H9 (cell line): ENCODE measurements around the gene METTL17. TPM values are rescaled to one million over a fixed set of nuclear protein-coding genes. Genes with fewer than 3 reads are reported as not detected.

Experiments used
- DNase-seq: peaks from one replicate; pipeline ENCODE4 v3.0.0-alpha.2; 2017
- H2AFZ ChIP-seq: one replicate; pipeline ENCODE4 v1.6.1; 2013; ENCODE audit warnings: mild to moderate bottlenecking, low read length, control low read depth, moderate library complexity
- H2AK5ac ChIP-seq: 2 replicates; pipeline ENCODE4 v1.6.1; 2013; ENCODE audit warnings: low read length, control low read depth, mixed read lengths; ENCODE audit not compliant: insufficient read length
- H2BK120ac ChIP-seq: one replicate; pipeline ENCODE4 v1.6.1; 2013; ENCODE audit warnings: low read depth, mild to moderate bottlenecking, low read length, control low read depth, inconsistent platforms; ENCODE audit not compliant: poor library complexity, severe bottlenecking
- H2BK12ac ChIP-seq: 2 replicates; pipeline ENCODE4 v1.6.1; 2013; ENCODE audit warnings: low read length, control low read depth, mixed read lengths, low read depth; ENCODE audit not compliant: insufficient read length
- H2BK15ac ChIP-seq: 2 replicates; pipeline ENCODE4 v1.6.1; 2013; ENCODE audit warnings: low read depth, low read length, control low read depth
- H2BK20ac ChIP-seq: one replicate; pipeline ENCODE4 v1.6.1; 2013; ENCODE audit warnings: low read depth, mild to moderate bottlenecking, low read length, control low read depth, inconsistent platforms; ENCODE audit not compliant: poor library complexity, severe bottlenecking
- H2BK5ac ChIP-seq: 2 replicates; pipeline ENCODE4 v1.6.1; 2013; ENCODE audit warnings: low read length, control low read depth, mixed read lengths; ENCODE audit not compliant: insufficient read length
- H3K14ac ChIP-seq: 2 replicates; pipeline ENCODE4 v1.6.1; 2013; ENCODE audit warnings: low read length, control low read depth; ENCODE audit not compliant: insufficient read depth
- H3K18ac ChIP-seq: 2 replicates; pipeline ENCODE4 v1.6.1; 2013; ENCODE audit warnings: low read depth, mild to moderate bottlenecking, mixed read lengths, low read length, control low read depth; ENCODE audit not compliant: insufficient read length
- H3K23ac ChIP-seq: 2 replicates; pipeline ENCODE4 v1.6.1; 2013; ENCODE audit warnings: low read length, control low read depth, mixed read lengths, low read depth; ENCODE audit not compliant: insufficient read length
- H3K23me2 ChIP-seq: 2 replicates; pipeline ENCODE4 v1.6.1; 2013; ENCODE audit warnings: low read depth, mild to moderate bottlenecking, mixed read lengths, low read length, control low read depth; ENCODE audit not compliant: insufficient read length, poor library complexity, severe bottlenecking
- H3K27ac ChIP-seq: 2 replicates; pipeline ENCODE4 v1.5.1; 2013; ENCODE audit warnings: low read length, control low read depth, mixed read lengths, low read depth; ENCODE audit not compliant: insufficient read length
- H3K27me3 ChIP-seq: 2 replicates; pipeline ENCODE4 v1.6.1; 2013; ENCODE audit warnings: low read length, control low read depth, inconsistent platforms; ENCODE audit not compliant: insufficient read depth
- H3K4ac ChIP-seq: 2 replicates; pipeline ENCODE4 v1.6.1; 2013; ENCODE audit warnings: low read depth, mild to moderate bottlenecking, control low read depth, inconsistent platforms, low read length, moderate library complexity
- H3K4me1 ChIP-seq: 2 replicates; pipeline ENCODE4 v1.6.1; 2013; ENCODE audit warnings: low read length, control low read depth, inconsistent platforms; ENCODE audit not compliant: insufficient read depth
- H3K4me2 ChIP-seq: 2 replicates; pipeline ENCODE4 v1.6.1; 2013; ENCODE audit warnings: low read length, control low read depth, mixed read lengths; ENCODE audit not compliant: insufficient read length, insufficient read depth
- H3K56ac ChIP-seq: 2 replicates; pipeline ENCODE4 v1.6.1; 2013; ENCODE audit warnings: low read depth, mild to moderate bottlenecking, mixed read lengths, low read length, control low read depth; ENCODE audit not compliant: insufficient read length
- H3K79me1 ChIP-seq: 2 replicates; pipeline ENCODE4 v1.6.1; 2013; ENCODE audit warnings: low read depth, mild to moderate bottlenecking, moderate library complexity, low read length, control low read depth, inconsistent platforms; ENCODE audit not compliant: insufficient read depth, poor library complexity, severe bottlenecking
- H3K79me2 ChIP-seq: 2 replicates; pipeline ENCODE4 v1.6.1; 2013; ENCODE audit warnings: low read length, control low read depth, inconsistent platforms; ENCODE audit not compliant: insufficient read depth
- H3K9ac ChIP-seq: 2 replicates; pipeline ENCODE4 v1.6.1; 2013; ENCODE audit warnings: low read length, control low read depth, mixed read lengths; ENCODE audit not compliant: insufficient read length; ENCODE audit errors: extremely low read depth
- H3K9me3 ChIP-seq: one replicate; pipeline ENCODE4 v1.6.1; 2013; ENCODE audit warnings: low read depth, low read length, inconsistent platforms; ENCODE audit not compliant: control insufficient read depth
- H3T11ph ChIP-seq: one replicate; pipeline ENCODE4 v1.6.1; 2013; ENCODE audit warnings: mild to moderate bottlenecking, low read length, control low read depth, inconsistent platforms
- H4K20me1 ChIP-seq: one replicate; pipeline ENCODE4 v1.6.1; 2013; ENCODE audit not compliant: control insufficient read depth, insufficient read length, insufficient read depth
- H4K5ac ChIP-seq: 2 replicates; pipeline ENCODE4 v1.6.1; 2013; ENCODE audit warnings: low read depth, mild to moderate bottlenecking, mixed read lengths, low read length, control low read depth; ENCODE audit not compliant: insufficient read length
- H4K8ac ChIP-seq: replicated peaks from 2 replicates; pipeline ENCODE4 v1.6.1; 2013; ENCODE audit warnings: low read length, control low read depth, mixed read lengths, low read depth; ENCODE audit not compliant: insufficient read length
- H4K91ac ChIP-seq: 2 replicates; pipeline ENCODE4 v1.6.1; 2013; ENCODE audit warnings: low read depth, mild to moderate bottlenecking, moderate library complexity, mixed read lengths, low read length, control low read depth; ENCODE audit not compliant: insufficient read length
- H3K27ac Mint-ChIP-seq, 3 experiments: 2 replicates in 2 of 3; 3 replicates in 1 of 3; pipeline ENCODE4 v1.8.0; 2020 to 2021; ENCODE audit warnings: mixed read lengths in 3 of 3, mild to moderate bottlenecking in 1 of 3, moderate library complexity in 1 of 3
- H3K27me3 Mint-ChIP-seq: 2 replicates; pipeline ENCODE4 v1.8.0; 2021; ENCODE audit warnings: low read depth, mild to moderate bottlenecking, moderate library complexity, mixed read lengths
- H3K36me3 Mint-ChIP-seq, 3 experiments: 2 replicates in 2 of 3; 3 replicates in 1 of 3; pipeline ENCODE4 v1.8.0; 2020 to 2021; ENCODE audit warnings: low read depth in 3 of 3, mixed read lengths in 3 of 3; ENCODE audit not compliant: insufficient read depth in 1 of 3
- H3K4me1 Mint-ChIP-seq, 2 experiments: 2 replicates each; pipeline ENCODE4 v1.8.0; 2020; ENCODE audit warnings: mixed read lengths in 2 of 2
- H3K4me3 Mint-ChIP-seq, 2 experiments: 2 replicates in 1 of 2; 3 replicates in 1 of 2; pipeline ENCODE4 v1.8.0; 2020 to 2021; ENCODE audit warnings: mild to moderate bottlenecking in 2 of 2, mixed read lengths in 2 of 2, moderate library complexity in 1 of 2
- H3K9me3 Mint-ChIP-seq, 2 experiments: 2 replicates in 1 of 2; 3 replicates in 1 of 2; pipeline ENCODE4 v1.8.0; 2020; ENCODE audit warnings: mild to moderate bottlenecking in 2 of 2, mixed read lengths in 2 of 2, moderate library complexity in 1 of 2
- CTCF ChIP-seq: fragments of 200-600 bp; sonication (generic); conservative IDR thresholded peaks from 3 replicates; pipeline ENCODE4 v1.8.0; 2021; ENCODE audit warnings: antibody characterized with exemption, mild to moderate bottlenecking
- WGBS: extraction: QIAGEN DNeasy Blood & Tissue Kit; methylation state at CpG from one replicate; pipeline ENCODE4 v1.1.7; 2013; ENCODE audit warnings: missing lambda C conversion rate, low lambda C conversion rate, mixed read lengths; ENCODE audit not compliant: insufficient read length; ENCODE audit errors: extremely low coverage; 5-methylcytosine and 5-hydroxymethylcytosine counted together
- total RNA-seq: library from RNA; stranded (reverse); gene quantifications from 2 replicates; pipeline ENCODE4 v1.2.1, GENCODE V29; 2021

The METTL17 gene
- total RNA-seq, 1 experiment from 2014 or later = 81.4 TPM

- no peaks in the 10 kb centered on the region for H3K9me3 Mint-ChIP-seq
- Histone ChIP-seq H3K27ac (no peak overlapping the region), H4K8ac (no peak overlapping the region)
Observed at GRCh38 chr14:20997115-20997514, 7.3 kb downstream of the METTL17 start.

More at GRCh38 chr14:20997115-20997514, 7.3 kb downstream of the METTL17 start:
- H3K23me2 ChIP-seq = no peaks in the 10 kb centered on the region
- WGBS = no CpG with 5 or more reads among the region's 4 CpGs
- no peak overlapping the region for H3K18ac ChIP-seq
- no peak overlapping the region for H3K4me3 Mint-ChIP-seq
- H3K23ac ChIP-seq = no peak overlapping the region
- no peak overlapping the region for H2BK5ac ChIP-seq
- peaks cover 28 to 49% (median 45%) of the 10 kb centered on the region in 3 experiments; a peak in 6 of 7 replicates for H3K36me3 Mint-ChIP-seq
- peaks cover 17 to 19% of the 10 kb centered on the region in 2 experiments for H3K4me1 Mint-ChIP-seq
- H3K27ac Mint-ChIP-seq = peak overlapping the region in 1 of 3 experiments; percentile 26; a peak in 1 of 7 replicates
- no peak overlapping the region for H3T11ph ChIP-seq
- no peak overlapping the region for H2BK20ac ChIP-seq
- H2BK15ac ChIP-seq = no peak overlapping the region
- no peak overlapping the region for H2BK120ac ChIP-seq
- no peaks in the 10 kb centered on the region; the same call in 1 of the 2 replicates for H3K27me3 Mint-ChIP-seq
- H4K20me1 ChIP-seq = no peaks in the 10 kb centered on the region
- H3K56ac ChIP-seq = no peak overlapping the region
- TF ChIP-seq CTCF = no peak
- H2AK5ac ChIP-seq = no peak overlapping the region
- H4K5ac ChIP-seq = no peak overlapping the region
- no peaks in the 10 kb centered on the region for H3K79me2 ChIP-seq
- no peak overlapping the region for H3K9ac ChIP-seq
- no peak overlapping the region for H4K91ac ChIP-seq
- no peaks in the 10 kb centered on the region for H3K27me3 ChIP-seq
- no peak overlapping the region for H2AFZ ChIP-seq
- DNase-seq = no peak
- H3K4me1 ChIP-seq = no peaks in the 10 kb centered on the region
- H3K9me3 ChIP-seq = no peaks in the 10 kb centered on the region
- no peaks in the 10 kb centered on the region for H3K79me1 ChIP-seq
- no peak overlapping the region for H3K4me2 ChIP-seq
- no peak overlapping the region for H3K4ac ChIP-seq
- no peak overlapping the region for H2BK12ac ChIP-seq
- H3K14ac ChIP-seq = no peak overlapping the region
